Stimulated activated CD8-positive, alpha-beta memory T cell treated with anti-CD3 and anti-CD28 coated beads, Interleukin-4, amount 100 ng/mL, for 24 hours (primary cell): ENCODE results near the gene AGBL1.

ENCODE experiments used
- DNase-seq: peaks from one replicate; pipeline ENCODE4 v3.0.0-alpha.2; 2020; ENCODE audit warnings: low read depth

The AGBL1 gene

GRCh38 chr15:86322629-86323028, 243.0 kb downstream of the AGBL1 start:
- no peak for DNase-seq

- no peak for DNase-seq
Observed at GRCh38 chr15:86327230-86327865, 247.7 kb downstream of the AGBL1 start.

- no peak for DNase-seq
Observed at GRCh38 chr15:86328658-86329057, 249.0 kb downstream of the AGBL1 start.

GRCh38 chr15:86329311-86330013, 249.8 kb downstream of the AGBL1 start:
- no peak for DNase-seq

- DNase-seq: no peak
Observed at GRCh38 chr15:86333819-86334218, 254.1 kb downstream of the AGBL1 start.

GRCh38 chr15:86336051-86336788, 256.5 kb downstream of the AGBL1 start:
- no peak for DNase-seq

DNA sequence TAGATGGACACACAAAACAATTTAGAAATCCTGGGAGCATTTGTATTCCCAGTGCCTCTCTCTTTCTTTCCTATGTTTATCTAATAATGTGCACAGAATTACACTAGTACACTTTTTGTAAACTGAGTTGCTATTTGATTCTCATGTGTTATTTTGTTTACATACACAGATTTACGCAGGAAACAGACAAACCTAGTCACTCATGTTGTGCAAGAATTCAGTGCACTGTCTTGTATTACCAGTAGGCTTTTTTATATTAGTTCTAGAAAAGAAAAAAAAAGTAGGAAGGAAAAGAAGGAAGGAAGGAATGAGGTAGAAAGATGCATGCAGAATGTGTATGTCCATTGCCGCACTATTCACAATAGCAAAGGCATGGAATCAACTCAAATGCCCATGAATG, 257.4 kb downstream of the AGBL1 start:
- no peak for DNase-seq

- no peak for DNase-seq
Observed at GRCh38 chr15:86347245-86347644, 267.6 kb downstream of the AGBL1 start.

DNA sequence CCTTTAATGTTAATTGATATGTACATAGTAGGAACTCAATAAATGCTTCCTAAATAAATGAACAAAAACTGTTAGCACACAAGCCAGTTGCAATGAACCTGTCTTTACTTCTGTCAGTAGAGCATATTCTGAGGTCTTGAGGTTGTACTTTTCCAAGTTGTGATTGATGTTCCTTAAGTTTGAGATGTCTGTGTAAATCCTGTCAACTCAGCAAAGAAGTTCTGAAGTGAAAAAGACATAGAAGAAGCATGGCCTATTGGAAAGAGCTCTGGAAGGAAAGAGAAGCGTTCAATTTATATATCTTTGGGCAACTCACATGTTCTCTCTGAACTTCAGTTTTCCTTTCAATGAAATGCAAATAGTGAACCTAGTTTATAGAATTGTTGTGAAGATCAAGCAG, 269.9 kb downstream of the AGBL1 start:
- DNase-seq: no peak

DNA sequence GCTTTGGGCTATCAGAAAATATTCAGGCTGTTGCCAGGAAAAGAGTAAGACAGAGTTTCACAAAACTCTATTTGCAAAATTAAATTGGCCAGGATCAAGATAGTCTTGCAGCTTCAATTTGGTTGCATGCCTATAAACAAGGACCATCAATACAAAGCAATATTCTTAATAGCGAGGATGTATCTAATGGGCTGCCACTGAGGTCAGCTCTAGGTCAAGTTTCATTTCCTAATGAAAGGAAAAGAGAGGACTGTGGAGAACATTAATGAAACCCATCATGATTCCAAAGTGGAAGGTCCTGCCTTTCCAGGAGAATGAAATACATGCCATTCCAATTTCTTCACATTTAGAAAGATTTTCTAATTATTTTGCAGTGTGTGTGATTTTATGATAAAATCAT, 273.5 kb downstream of the AGBL1 start:
- no peak for DNase-seq

DNA sequence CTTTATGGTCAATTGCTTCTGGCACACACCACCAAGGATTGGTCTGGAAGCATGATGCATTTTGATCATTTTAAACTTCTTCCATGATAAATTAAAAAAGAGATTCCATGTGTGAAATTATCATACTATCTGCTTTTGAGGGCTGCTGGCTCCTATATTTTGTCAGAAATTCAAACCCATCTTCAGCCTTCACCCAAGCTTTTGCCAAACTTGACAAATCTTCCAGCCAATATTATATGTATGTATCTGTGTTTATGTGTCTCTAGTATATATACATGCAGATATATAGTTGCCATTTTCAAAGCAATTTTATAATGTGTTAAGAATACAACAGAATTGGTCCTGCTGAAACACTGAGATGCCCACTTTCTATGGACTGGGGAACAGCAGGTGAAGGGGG, 275.7 kb downstream of the AGBL1 start:
- DNase-seq: no peak

DNA sequence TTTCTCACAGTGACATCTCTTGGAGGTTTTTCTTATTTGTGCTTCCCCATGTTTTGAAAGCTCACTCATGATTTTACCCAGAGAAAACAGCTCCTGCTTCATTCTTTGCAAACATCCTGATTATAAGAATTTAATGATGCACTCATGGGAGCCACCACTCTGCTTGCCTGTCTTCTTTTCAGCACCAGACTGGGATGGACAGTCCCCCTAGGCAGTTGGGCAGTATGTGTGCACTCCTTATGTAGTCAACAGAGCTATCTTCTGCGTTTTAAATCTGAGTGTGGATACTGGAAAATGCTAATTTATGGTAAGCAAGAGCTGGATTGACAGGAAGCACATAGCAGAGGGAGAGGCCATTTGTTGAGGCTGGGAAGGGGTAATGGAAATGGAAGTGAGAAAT, 276.1 kb downstream of the AGBL1 start:
- DNase-seq: no peak

- DNase-seq: no peak
Observed at GRCh38 chr15:86362555-86362954, 282.9 kb downstream of the AGBL1 start.

- DNase-seq: no peak
Observed at GRCh38 chr15:86373147-86373546, 293.5 kb downstream of the AGBL1 start.

DNA sequence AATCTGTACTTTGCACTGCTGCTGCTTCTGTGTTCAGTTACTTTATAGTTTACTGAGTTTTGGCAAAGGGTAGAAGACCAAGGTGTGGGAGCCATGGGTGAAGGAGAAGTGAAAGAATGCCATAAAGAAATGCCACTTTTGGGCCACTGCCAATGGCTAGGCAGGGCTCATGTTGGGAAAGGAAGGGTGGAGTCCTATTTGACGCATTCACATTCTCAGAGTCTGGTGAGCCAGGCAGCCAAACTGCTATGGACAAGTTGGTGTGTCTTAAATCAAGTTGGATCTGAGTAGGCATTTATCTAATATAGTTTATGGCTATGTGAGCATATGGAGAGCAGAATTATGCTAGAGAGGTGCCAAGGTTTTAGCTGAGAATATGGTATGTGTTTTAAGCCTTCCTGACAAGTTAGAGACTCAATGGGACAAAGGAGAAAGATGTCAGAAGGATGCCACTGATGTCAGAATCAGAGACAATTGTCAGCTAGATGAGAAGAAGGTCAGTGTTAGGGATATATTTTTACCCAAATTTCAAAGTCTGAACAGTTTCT, 296.1 kb downstream of the AGBL1 start:
- no peak for DNase-seq

- DNase-seq: no peak
Observed at GRCh38 chr15:86377914-86378313, 298.2 kb downstream of the AGBL1 start.

DNA sequence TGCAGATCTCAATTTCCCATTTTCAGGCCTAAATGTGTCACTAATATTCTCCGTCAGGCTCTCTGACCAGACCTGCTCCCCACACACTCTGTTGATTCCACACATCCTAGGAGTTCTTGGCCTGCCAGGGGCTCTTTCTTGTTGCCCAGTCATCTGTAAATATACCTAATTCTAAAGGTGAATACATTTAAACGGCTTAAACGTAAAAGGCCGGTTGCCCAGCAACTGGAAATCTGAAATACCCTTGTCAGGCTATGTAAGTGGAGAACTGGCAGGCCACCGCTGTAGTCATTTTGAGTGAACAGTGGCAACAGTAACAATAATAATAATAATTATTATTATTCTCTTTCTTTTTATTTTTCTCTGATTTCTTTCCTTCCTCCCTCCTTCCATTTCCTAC, 302.7 kb downstream of the AGBL1 start:
- no peak for DNase-seq

GRCh38 chr15:86383611-86384010, 303.9 kb downstream of the AGBL1 start:
- DNase-seq: no peak

- no peak for DNase-seq
Observed at GRCh38 chr15:86384186-86384585, 304.5 kb downstream of the AGBL1 start.

GRCh38 chr15:86392296-86392695, 312.6 kb downstream of the AGBL1 start:
- no peak for DNase-seq

- no peak for DNase-seq
Observed at GRCh38 chr15:86392874-86393273, 313.2 kb downstream of the AGBL1 start.

GRCh38 chr15:86394866-86395265, 315.2 kb downstream of the AGBL1 start:
- DNase-seq: no peak
